ENCODE results near the gene DPH5. TPM values are rescaled to one million over a fixed set of nuclear protein-coding genes. Genes with fewer than 3 reads are reported as not detected.

DPH5 gene
- total RNA-seq, 2 experiments from 2014 or later, result 19.4 to 45.6 TPM

GRCh38 chr1:101040666-101041065 lies 15.1 kb upstream of the DPH5 start:
- peaks cover 23% of the 10 kb centered on the region for H3K9me3 ChIP-seq (ENCODE audit: low read length)
- no peak overlapping the region for H3K27ac ChIP-seq (ENCODE audit: low read depth, low read length, poor library complexity, severe bottlenecking)
- POLR2A ChIA-PET, result no interaction called here

GRCh38 chr1:101039245-101039644 lies 13.7 kb upstream of the DPH5 start:
- no peak overlapping the region for H2AFZ ChIP-seq (ENCODE audit: low read length)
- no peaks in the 10 kb centered on the region for H4K20me1 ChIP-seq (ENCODE audit: insufficient read depth, low read length)
- H3K27ac ChIP-seq (ENCODE audit: low read depth, low read length, poor library complexity, severe bottlenecking), result no peak overlapping the region
- H3K4me1 ChIP-seq (ENCODE audit: insufficient read depth, low read length, poor library complexity, severe bottlenecking), result no peaks in the 10 kb centered on the region
- peaks cover 58% of the 10 kb centered on the region for H3K36me3 ChIP-seq (ENCODE audit: insufficient read depth, low read length)
- POLR2A ChIA-PET, result no interaction called here
- CTCF ChIA-PET (ENCODE audit: unreplicated experiment), result no interaction called here
- BruUV-seq (replicated peaks), result no TSS peak
- intact Hi-C loops (cut with micrococcal nuclease; ENCODE audit: unreplicated experiment), result no loop called here
- peaks cover 11% of the 10 kb centered on the region; the same call in 1 of the 2 replicates for H3K79me2 ChIP-seq (ENCODE audit: insufficient read depth, low read depth, low read length)
- no peak for DNase-seq (ENCODE audit: low spot score)
- H3K4me3 ChIP-seq (ENCODE audit: low read depth, low read length, poor library complexity, severe bottlenecking), result no peak overlapping the region
- TF ChIP-seq EZH2phosphoT487 (IDR thresholded peaks at IDR 0.05; ENCODE audit: borderline replicate concordance, low read depth, low read length) (no peak), CTCF (conservative IDR thresholded peaks at IDR 0.05; ENCODE audit: low read length) (no peak)
- H3K4me2 ChIP-seq (ENCODE audit: low read length), result no peak overlapping the region
- H3K9me3 ChIP-seq (ENCODE audit: low read length), result peaks cover 23% of the 10 kb centered on the region
- H3K9me2 ChIP-seq (ENCODE audit: insufficient read depth, low read length), result no peaks in the 10 kb centered on the region

More at GRCh38 chr1:101040666-101041065, 15.1 kb upstream of the DPH5 start:
- H3K79me2 ChIP-seq (ENCODE audit: insufficient read depth, low read depth, low read length), result peaks cover 7% of the 10 kb centered on the region; the same call in 1 of the 2 replicates
- no peak overlapping the region for H2AFZ ChIP-seq (ENCODE audit: low read length)
- no peak for TF ChIP-seq CTCF (conservative IDR thresholded peaks at IDR 0.05; ENCODE audit: low read length)
- no peak for TF ChIP-seq EZH2phosphoT487 (IDR thresholded peaks at IDR 0.05; ENCODE audit: borderline replicate concordance, low read depth, low read length)
- no peak overlapping the region for H3K4me2 ChIP-seq (ENCODE audit: low read length)
- no peaks in the 10 kb centered on the region for H3K4me1 ChIP-seq (ENCODE audit: insufficient read depth, low read length, poor library complexity, severe bottlenecking)
- BruUV-seq (replicated peaks), result no TSS peak
- no peaks in the 10 kb centered on the region for H4K20me1 ChIP-seq (ENCODE audit: insufficient read depth, low read length)
- CTCF ChIA-PET (ENCODE audit: unreplicated experiment), result no interaction called here
- no peaks in the 10 kb centered on the region for H3K9me2 ChIP-seq (ENCODE audit: insufficient read depth, low read length)
- H3K4me3 ChIP-seq (ENCODE audit: low read depth, low read length, poor library complexity, severe bottlenecking), result no peak overlapping the region
- intact Hi-C loops (cut with micrococcal nuclease; ENCODE audit: unreplicated experiment), result no loop called here
- DNase-seq (ENCODE audit: low spot score), result no peak
- peaks cover 58% of the 10 kb centered on the region for H3K36me3 ChIP-seq (ENCODE audit: insufficient read depth, low read length)

DNA sequence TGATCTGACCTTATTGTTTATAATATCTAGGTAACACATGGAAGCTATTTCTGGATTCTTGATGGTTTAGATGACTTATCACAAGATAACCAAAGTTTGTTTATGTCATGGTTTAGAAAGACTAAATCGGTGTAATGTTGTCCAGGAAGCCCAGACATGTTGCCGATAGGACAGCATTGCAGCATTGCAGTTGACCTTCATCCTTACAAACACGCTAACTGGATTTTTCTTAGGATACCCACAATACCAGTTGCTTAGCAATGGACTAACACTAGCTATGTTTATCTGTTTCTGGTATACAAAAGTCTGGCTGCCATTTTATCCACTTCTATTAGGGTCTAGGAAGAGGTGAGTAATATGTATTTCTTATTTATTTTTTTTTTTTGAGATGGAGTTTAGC lies 11.7 kb upstream of the DPH5 start:
- no peak overlapping the region for H3K4me2 ChIP-seq (ENCODE audit: low read length)
- peaks cover 29% of the 10 kb centered on the region; the same call in 1 of the 2 replicates for H3K79me2 ChIP-seq (ENCODE audit: insufficient read depth, low read depth, low read length)
- BruUV-seq (replicated peaks), result no TSS peak
- no peak overlapping the region for H2AFZ ChIP-seq (ENCODE audit: low read length)
- intact Hi-C loops (cut with micrococcal nuclease; ENCODE audit: unreplicated experiment), result no loop called here
- H3K4me1 ChIP-seq (ENCODE audit: insufficient read depth, low read length, poor library complexity, severe bottlenecking), result no peaks in the 10 kb centered on the region
- ChIA-PET CTCF (ENCODE audit: unreplicated experiment) (no interaction called here), POLR2A (interaction anchor here (0.6 to 1.3 kb wide), 3 partner anchors 8 to 877 kb away, joined by 3 read pairs; no protein-coding TSS in a partner anchor)
- H3K4me3 ChIP-seq (ENCODE audit: low read depth, low read length, poor library complexity, severe bottlenecking), result no peak overlapping the region
- peaks cover 61% of the 10 kb centered on the region for H3K36me3 ChIP-seq (ENCODE audit: insufficient read depth, low read length)
- no peak for DNase-seq (ENCODE audit: low spot score)
- peaks cover 30% of the 10 kb centered on the region for H3K9me3 ChIP-seq (ENCODE audit: low read length)
- H3K9me2 ChIP-seq (ENCODE audit: insufficient read depth, low read length), result no peaks in the 10 kb centered on the region
- no peak overlapping the region for H3K27ac ChIP-seq (ENCODE audit: low read depth, low read length, poor library complexity, severe bottlenecking)
- H4K20me1 ChIP-seq (ENCODE audit: insufficient read depth, low read length), result no peaks in the 10 kb centered on the region
- no peak for TF ChIP-seq EZH2phosphoT487 (IDR thresholded peaks at IDR 0.05; ENCODE audit: borderline replicate concordance, low read depth, low read length)
- TF ChIP-seq CTCF (conservative IDR thresholded peaks at IDR 0.05; ENCODE audit: low read length), result no peak

All from OCI-LY7 (cell line).